AG04449 (cell line): Measurements from ENCODE around the gene MXD1.

Experiments used
- CTCF ChIA-PET: fragments of 350-600 bp; formaldehyde crosslinking; extraction: SDS; loops from one replicate; lab custom pipeline; 2021; ENCODE audit warnings: antibody characterized with exemption; lab: Yijun Ruan, JAX
- POLR2A ChIA-PET: fragments of 400-600, 350-600 bp; formaldehyde crosslinking; extraction: SDS; loops from one replicate; lab custom pipeline; 2020; ENCODE audit warnings: antibody characterized with exemption, inconsistent platforms; lab: Yijun Ruan, JAX
- DNase-seq: peaks from one replicate; pipeline ENCODE4 v3.0.0-alpha.2; 2010; ENCODE audit warnings: low read depth, low spot score
- H3K4me3 ChIP-seq: 2 replicates; pipeline ENCODE4 v1.5.1; 2011; ENCODE audit warnings: low read depth, mild to moderate bottlenecking, control low read depth, low read length
- CTCF ChIP-seq: IDR thresholded peaks from one replicate; pipeline ENCODE4 v1.5.1; 2011; ENCODE audit warnings: mild to moderate bottlenecking, moderate library complexity, low read length, control low read depth, inconsistent platforms; ENCODE audit not compliant: insufficient read depth; ENCODE audit errors: missing control alignments

MXD1 gene

DNA sequence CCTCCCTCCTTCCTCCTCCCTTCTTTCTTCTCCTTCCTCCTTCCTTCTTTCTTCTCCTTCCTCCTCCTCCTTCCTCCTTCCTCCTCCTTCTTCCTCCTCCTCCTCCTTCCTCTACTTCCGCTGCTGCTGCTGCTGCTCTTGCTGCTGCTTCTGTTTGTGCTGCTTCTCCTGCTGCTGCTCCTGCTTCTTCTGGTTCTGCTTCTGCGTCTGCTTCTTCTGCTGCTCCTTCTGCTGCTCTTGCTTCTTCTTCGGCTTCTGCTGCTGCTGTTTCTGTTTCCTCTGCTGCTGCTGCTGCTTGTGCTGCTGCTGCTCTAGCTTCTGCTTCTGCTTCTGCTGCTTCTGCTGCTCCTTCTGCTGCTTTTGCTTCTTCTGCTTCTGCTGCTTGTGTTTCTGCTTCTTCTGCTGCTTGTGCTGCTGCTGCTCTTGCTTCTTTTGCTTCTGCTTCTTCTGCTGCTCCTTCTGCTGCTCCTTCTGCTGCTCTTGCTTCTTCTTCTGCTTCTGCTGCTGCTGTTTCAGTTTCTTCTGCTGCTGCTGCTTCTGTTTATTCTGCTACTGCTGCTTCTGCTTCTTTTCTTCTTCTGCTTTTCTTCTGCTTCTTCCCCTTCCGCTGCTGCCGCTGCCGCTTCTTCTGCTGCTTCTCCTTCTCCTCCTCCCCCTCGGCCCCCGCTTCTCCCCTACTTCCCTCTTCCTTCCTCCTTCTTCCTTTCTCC lies 12.5 kb upstream of the MXD1 start:
- H3K4me3 ChIP-seq: no peak overlapping the region
- DNase-seq: no peak
- ChIA-PET CTCF (interaction anchor here (1.1 to 4.3 kb wide), 4 partner anchors 8 to 177 kb away, joined by 3 to 26 read pairs (median 3); partner anchors contain the start of gene SNRNP27), POLR2A (no interaction called here)
- no peak for TF ChIP-seq CTCF

DNA sequence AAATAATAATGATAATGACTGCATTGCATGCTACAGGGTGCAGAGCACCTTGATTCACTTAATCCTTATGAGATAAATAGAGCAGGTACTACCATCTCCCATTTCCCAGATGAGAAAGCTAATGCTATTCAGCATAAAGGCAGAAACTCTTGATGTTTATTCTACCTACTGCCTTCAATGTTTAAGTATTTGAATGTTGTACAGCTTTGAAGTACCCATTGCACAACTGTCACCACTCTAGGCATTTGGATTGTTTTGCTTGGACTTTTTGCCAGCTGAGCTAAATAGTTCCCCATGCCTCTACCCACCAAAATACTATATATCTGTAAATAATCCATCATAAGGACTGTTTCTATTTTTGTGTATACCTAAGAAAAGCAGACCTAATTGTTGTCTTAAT lies 7.7 kb upstream of the MXD1 start:
- DNase-seq: no peak
- ChIA-PET POLR2A (interaction anchor here (0.6 kb wide), 1 partner anchor 197 kb away, joined by 3 read pairs; no protein-coding TSS in a partner anchor), CTCF (interaction anchor here (0.6 to 0.7 kb wide), 2 partner anchors 182 to 192 kb away, joined by 3 read pairs; no protein-coding TSS in a partner anchor)
- H3K4me3 ChIP-seq: no peak overlapping the region
- TF ChIP-seq CTCF: no peak

DNA sequence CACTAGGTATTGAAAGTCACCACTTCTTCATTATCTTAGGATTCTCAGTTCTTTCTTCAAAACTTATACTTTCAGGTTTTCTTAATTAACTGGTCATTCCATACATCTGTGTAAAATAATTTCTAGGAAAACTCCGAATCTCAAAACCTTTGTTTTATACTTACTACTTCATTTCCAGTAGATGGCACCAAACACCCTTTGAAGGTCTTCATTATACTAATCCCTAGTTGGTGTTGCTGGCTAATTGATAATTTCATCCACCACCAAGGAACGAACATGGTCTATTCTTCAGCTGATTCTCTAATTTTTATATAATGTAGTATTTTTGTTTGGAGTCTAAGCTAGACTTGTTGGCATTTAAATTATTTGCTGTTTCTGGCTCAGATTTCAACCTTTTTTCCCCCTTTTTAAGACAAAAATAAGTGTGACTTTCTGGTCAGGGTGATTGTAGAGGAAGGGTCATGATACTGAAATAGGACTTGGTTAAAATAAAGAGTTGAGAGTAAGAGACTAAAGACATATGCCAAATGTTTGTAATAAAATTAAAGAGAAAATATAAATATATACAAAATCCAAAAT lies 2.8 kb upstream of the MXD1 start:
- ChIA-PET POLR2A (interaction anchor here (0.5 kb wide), 1 partner anchor 251 kb away, joined by 3 read pairs; no protein-coding TSS in a partner anchor), CTCF (interaction anchor here (0.6 to 4.8 kb wide), 34 partner anchors 10 to 390 kb away, joined by 3 to 146 read pairs (median 5); partner anchors contain the start of genes C2orf42, FAM136A, PCBP1 and PCYOX1)
- H3K4me3 ChIP-seq: no peak overlapping the region
- no peak for TF ChIP-seq CTCF
- DNase-seq: no peak

DNA sequence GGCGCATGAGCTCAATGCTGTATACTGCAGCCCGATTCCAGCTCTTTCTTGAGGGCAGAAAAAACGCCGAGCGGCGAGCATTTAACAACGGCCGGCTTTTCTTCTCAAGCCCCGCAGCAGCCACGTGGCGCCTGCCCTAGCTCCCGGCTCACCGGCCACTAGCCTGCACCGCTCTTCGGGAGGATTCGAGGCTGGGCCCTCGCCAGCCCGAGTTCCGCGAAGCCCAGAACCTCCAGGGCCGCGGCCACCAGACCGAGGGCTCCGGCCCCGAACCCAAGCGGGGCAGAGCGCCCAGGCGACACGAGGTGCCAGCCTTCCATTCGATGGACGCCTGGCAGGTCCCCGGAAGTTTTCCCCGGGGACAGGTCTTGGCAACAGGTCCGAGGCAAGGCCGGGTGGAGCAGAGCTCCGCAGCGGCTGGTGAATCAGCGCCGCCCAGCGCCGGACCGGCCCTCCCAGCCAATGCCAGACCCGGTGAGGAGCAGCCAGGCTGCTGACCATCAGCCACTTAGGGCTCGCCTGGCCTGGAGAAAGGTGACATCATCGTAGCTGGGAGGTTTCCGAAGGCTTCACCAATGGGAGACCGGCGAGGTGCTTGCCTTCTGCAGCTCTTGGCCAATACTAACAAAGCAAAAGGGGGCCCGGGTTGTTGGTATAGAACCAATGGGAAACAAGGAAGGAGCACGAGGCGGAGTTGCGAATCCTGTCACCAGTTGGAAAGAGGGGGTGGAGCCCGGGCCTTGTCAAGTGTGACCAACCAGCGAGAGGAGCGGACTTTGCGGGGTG lies 552 bp upstream of the MXD1 start:
- ChIA-PET CTCF (interaction anchor here (0.7 to 4.8 kb wide), 29 partner anchors 12 to 703 kb away, joined by 3 to 146 read pairs (median 4); partner anchors contain the start of genes FAM136A, PCBP1, PCYOX1 and SNRNP27), POLR2A (interaction anchor here (0.5 to 2.6 kb wide), 32 partner anchors 17 to 379 kb away, joined by 3 to 23 read pairs (median 4); partner anchors contain the start of genes ANXA4, C2orf42, PCBP1 and PCYOX1)
- peak overlapping the region; percentile 74 for H3K4me3 ChIP-seq
- TF ChIP-seq CTCF: peak; percentile 46
- DNase-seq: peak; percentile 100

DNA sequence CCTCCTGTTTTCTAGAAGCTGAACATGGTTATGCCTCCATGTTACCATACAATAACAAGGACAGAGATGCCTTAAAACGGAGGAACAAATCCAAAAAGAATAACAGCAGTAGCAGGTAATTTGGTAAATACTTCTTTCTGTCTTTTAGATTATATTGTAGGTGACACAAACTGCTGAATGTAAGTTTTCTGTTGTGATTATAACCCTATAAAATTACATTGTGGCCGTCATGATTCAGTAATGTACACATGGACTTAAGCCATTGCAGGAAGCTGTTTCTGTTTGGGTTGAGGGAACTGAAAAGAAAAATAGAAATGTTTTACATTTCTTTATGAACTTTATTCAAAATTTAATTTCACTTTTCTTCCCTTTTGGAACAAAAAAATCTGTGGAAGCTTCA lies 1.2 kb downstream of the MXD1 start:
- H3K4me3 ChIP-seq: peak overlapping the region; percentile 80
- DNase-seq: no peak
- ChIA-PET CTCF (interaction anchor here (0.7 to 4.8 kb wide), 3 partner anchors 154 to 386 kb away, joined by 3 to 36 read pairs (median 22); partner anchors contain the start of gene FAM136A), POLR2A (interaction anchor here (1.9 kb wide), 1 partner anchor 377 kb away, joined by 7 read pairs; the partner anchor contains the start of gene SNRPG)
- no peak for TF ChIP-seq CTCF
